Natural killer cell (primary cell): ENCODE results near the gene MTFMT. TPM values are rescaled to one million over a fixed set of nuclear protein-coding genes. Genes with fewer than 3 reads are reported as not detected.
"Not testable (repeated sequence)": the region's sequence is repeated elsewhere in the genome, so short reads cannot be mapped to it uniquely, and the experiment has no call there.

Experiments used
- ATAC-seq, 3 donors: fragments of 150-1000 bp in 2 of 3; fragments of 200-7000 bp in 1 of 3; cut with Tn5 transposase; 1 replicate in 1 of 3; 2 replicates in 2 of 3; pipeline ENCODE4 v1.10.0; 2021; ENCODE audit warnings: mild to moderate bottlenecking in 2 of 3, moderate library complexity in 2 of 3
- DNase-seq, 2 donors: peaks; one replicate each; pipeline versions ENCODE4 v3.0.0 to v3.0.0-alpha.2; 2013 to 2021; ENCODE audit warnings: mixed read lengths in 1 of 2
- H3K27ac ChIP-seq: one replicate; pipeline ENCODE4 v1.5.1; 2013; ENCODE audit warnings: mild to moderate bottlenecking, low read length
- H3K27me3 ChIP-seq: one replicate; pipeline ENCODE4 v1.6.1; 2013; ENCODE audit warnings: low read length; ENCODE audit not compliant: control insufficient read depth, insufficient read depth
- H3K36me3 ChIP-seq: one replicate; pipeline ENCODE4 v1.6.1; 2013; ENCODE audit warnings: low read length; ENCODE audit not compliant: control insufficient read depth, insufficient read depth
- H3K4me1 ChIP-seq: one replicate; pipeline ENCODE4 v1.6.1; 2013; ENCODE audit warnings: low read length; ENCODE audit not compliant: control insufficient read depth, insufficient read depth
- H3K4me3 ChIP-seq: one replicate; pipeline ENCODE4 v1.5.1; 2013; ENCODE audit warnings: low read length
- H3K9me3 ChIP-seq: one replicate; pipeline ENCODE4 v1.6.1; 2013; ENCODE audit warnings: low read length; ENCODE audit not compliant: control insufficient read depth, insufficient read depth
- H3K27ac Mint-ChIP-seq, 2 donors: one replicate each; pipeline ENCODE4 v1.8.0; 2022; ENCODE audit warnings: mild to moderate bottlenecking in 2 of 2, mixed read lengths in 2 of 2, moderate library complexity in 1 of 2
- H3K27me3 Mint-ChIP-seq, 2 donors: one replicate each; pipeline ENCODE4 v1.8.0; 2022; ENCODE audit warnings: low read depth in 2 of 2, mixed read lengths in 2 of 2
- H3K36me3 Mint-ChIP-seq: one replicate; pipeline ENCODE4 v1.8.0; 2022; ENCODE audit warnings: mixed read lengths
- H3K4me1 Mint-ChIP-seq, 2 donors: one replicate each; pipeline ENCODE4 v1.8.0; 2022; ENCODE audit warnings: mixed read lengths in 2 of 2
- H3K4me3 Mint-ChIP-seq: one replicate; pipeline ENCODE4 v1.8.0; 2022; ENCODE audit warnings: mild to moderate bottlenecking, moderate library complexity, mixed read lengths
- H3K9me3 Mint-ChIP-seq, 2 donors: one replicate each; pipeline ENCODE4 v1.8.0; 2022; ENCODE audit warnings: mixed read lengths in 2 of 2
- CTCF ChIP-seq: fragments of 200-600 bp; IDR thresholded peaks from one replicate; pipeline ENCODE4 v1.8.0; 2022; ENCODE audit warnings: antibody characterized with exemption
- WGBS: methylation state at CpG from one replicate; pipeline ENCODE4 v1.1.7; 2013; ENCODE audit warnings: missing lambda C conversion rate; ENCODE audit not compliant: insufficient coverage; 5-methylcytosine and 5-hydroxymethylcytosine counted together
- intact Hi-C: fragments of 100-400 bp; cut with micrococcal nuclease; formaldehyde crosslinking; loops from one replicate; pipeline ENCODE4 v1.14.2; 2022
- total RNA-seq, 4 donors: library from RNA; stranded (reverse); fragments of 120-200 nt in 1 of 4; gene quantifications; one replicate each; pipeline versions ENCODE4 v1.2.3 to v1.2.4, GENCODE V29; 2013 to 2022

Gene MTFMT
- total RNA-seq, 3 donors from 2014 or later (not counting 1 experiment from before 2014, with no cell fraction given), result 9.3 to 13.6 (median 12.2) TPM

GRCh38 chr15:65044724-65045481 lies 15.5 kb upstream of the MTFMT start, which contains the start of gene SLC51B:
TSS of gene SLC51B (plus strand) at chr15:65045387. CDS start at chr15:65050005, 4,618 bp downstream.
- Mint-ChIP-seq H3K4me1 (peaks cover 9% of the 10 kb centered on the region in 2 donors), H3K27ac (no peak within 1 kb of the TSS), H3K36me3 (no peaks in the 10 kb centered on the region), H3K4me3 (no peak within 1 kb of the TSS), H3K27me3 (peaks cover 0 to 3% of the 10 kb centered on the region in 2 donors), H3K9me3 (no peaks in the 10 kb centered on the region)
- ATAC-seq, result no peak
- intact Hi-C loops, result no loop called here
- Histone ChIP-seq H3K36me3 (no peaks in the 10 kb centered on the region), H3K27me3 (no peaks in the 10 kb centered on the region), H3K4me3 (no peak within 1 kb of the TSS), H3K4me1 (peaks cover 9% of the 10 kb centered on the region), H3K9me3 (no peaks in the 10 kb centered on the region), H3K27ac (no peak within 1 kb of the TSS)
- no peak for DNase-seq
- TF ChIP-seq CTCF, result no peak
- 93% methylated on average over 7 of the region's 7 CpGs for WGBS

GRCh38 chr15:65044218-65044617 lies 14.8 kb upstream of the MTFMT start:
- H3K27ac ChIP-seq, H3K4me1 Mint-ChIP-seq, H3K36me3 ChIP-seq, H3K4me3 ChIP-seq, H3K36me3 Mint-ChIP-seq, H3K4me3 Mint-ChIP-seq, H3K9me3 ChIP-seq, H3K27me3 ChIP-seq, intact Hi-C loops, ATAC-seq, H3K27me3 Mint-ChIP-seq, DNase-seq, H3K4me1 ChIP-seq, H3K27ac Mint-ChIP-seq, H3K9me3 Mint-ChIP-seq: not testable (repeated sequence)
- WGBS, result 81% methylated on average over 5 of the region's 5 CpGs

GRCh38 chr15:65042776-65043327 lies 13.4 kb upstream of the MTFMT start:
- WGBS, result 85% methylated on average over 4 of the region's 4 CpGs
- Histone ChIP-seq H3K27me3 (no peaks in the 10 kb centered on the region), H3K4me3 (no peak overlapping the region), H3K4me1 (no peaks in the 10 kb centered on the region), H3K27ac (no peak overlapping the region), H3K36me3 (no peaks in the 10 kb centered on the region), H3K9me3 (no peaks in the 10 kb centered on the region)
- TF ChIP-seq CTCF, result no peak
- H3K27me3 Mint-ChIP-seq, result peaks cover 0 to 3% of the 10 kb centered on the region in 2 donors
- no peaks in the 10 kb centered on the region for H3K4me1 Mint-ChIP-seq
- no peak for DNase-seq
- no peak overlapping the region for H3K27ac Mint-ChIP-seq
- intact Hi-C loops, result no loop called here
- no peak for ATAC-seq
- H3K9me3 Mint-ChIP-seq, result no peaks in the 10 kb centered on the region
- no peaks in the 10 kb centered on the region for H3K36me3 Mint-ChIP-seq
- no peak overlapping the region for H3K4me3 Mint-ChIP-seq

- Histone ChIP-seq H3K4me3 (no peak overlapping the region), H3K27me3 (no peaks in the 10 kb centered on the region), H3K4me1 (no peaks in the 10 kb centered on the region), H3K27ac (no peak overlapping the region), H3K36me3 (no peaks in the 10 kb centered on the region), H3K9me3 (no peaks in the 10 kb centered on the region)
- H3K4me3 Mint-ChIP-seq, result no peak overlapping the region
- intact Hi-C loops, result no loop called here
- ATAC-seq (no peak), DNase-seq (no peak)
- H3K27me3 Mint-ChIP-seq, result no peaks in the 10 kb centered on the region
- 91% methylated on average over 2 of the region's 2 CpGs for WGBS
- no peaks in the 10 kb centered on the region for H3K4me1 Mint-ChIP-seq
- no peaks in the 10 kb centered on the region for H3K36me3 Mint-ChIP-seq
- no peak overlapping the region for H3K27ac Mint-ChIP-seq
- H3K9me3 Mint-ChIP-seq, result no peaks in the 10 kb centered on the region
- TF ChIP-seq CTCF, result no peak
Measured at GRCh38 chr15:65041787-65042186, 12.3 kb upstream of the MTFMT start.
